ENCODE results near the gene VTI1A. TPM values are rescaled to one million over a fixed set of nuclear protein-coding genes. Genes with fewer than 3 reads are reported as not detected.
"Not testable (repeated sequence)": the region's sequence is repeated elsewhere in the genome, so short reads cannot be mapped to it uniquely, and the experiment has no call there.

VTI1A gene
- total RNA-seq, 1 donor from 2014 or later, result 39.4 TPM

- H3K9me3 Mint-ChIP-seq (ENCODE audit: low read depth), result peaks cover 6% of the 10 kb centered on the region
- no peak for DNase-seq (ENCODE audit: low spot score, unreplicated experiment)
- H3K36me3 Mint-ChIP-seq (ENCODE audit: insufficient read depth), result no peaks in the 10 kb centered on the region
- TF ChIP-seq, protein P1, sequence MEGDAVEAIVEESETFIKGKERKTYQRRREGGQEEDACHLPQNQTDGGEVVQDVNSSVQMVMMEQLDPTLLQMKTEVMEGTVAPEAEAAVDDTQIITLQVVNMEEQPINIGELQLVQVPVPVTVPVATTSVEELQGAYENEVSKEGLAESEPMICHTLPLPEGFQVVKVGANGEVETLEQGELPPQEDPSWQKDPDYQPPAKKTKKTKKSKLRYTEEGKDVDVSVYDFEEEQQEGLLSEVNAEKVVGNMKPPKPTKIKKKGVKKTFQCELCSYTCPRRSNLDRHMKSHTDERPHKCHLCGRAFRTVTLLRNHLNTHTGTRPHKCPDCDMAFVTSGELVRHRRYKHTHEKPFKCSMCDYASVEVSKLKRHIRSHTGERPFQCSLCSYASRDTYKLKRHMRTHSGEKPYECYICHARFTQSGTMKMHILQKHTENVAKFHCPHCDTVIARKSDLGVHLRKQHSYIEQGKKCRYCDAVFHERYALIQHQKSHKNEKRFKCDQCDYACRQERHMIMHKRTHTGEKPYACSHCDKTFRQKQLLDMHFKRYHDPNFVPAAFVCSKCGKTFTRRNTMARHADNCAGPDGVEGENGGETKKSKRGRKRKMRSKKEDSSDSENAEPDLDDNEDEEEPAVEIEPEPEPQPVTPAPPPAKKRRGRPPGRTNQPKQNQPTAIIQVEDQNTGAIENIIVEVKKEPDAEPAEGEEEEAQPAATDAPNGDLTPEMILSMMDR (IDR thresholded peaks at IDR 0.05; ENCODE audit: unreplicated experiment), result no peak
- no peak overlapping the region for H3K4me3 Mint-ChIP-seq (ENCODE audit: low read depth)
- no peaks in the 10 kb centered on the region for H3K4me1 Mint-ChIP-seq (ENCODE audit: low read depth)
- H3K27ac Mint-ChIP-seq, result no peak overlapping the region
- H3K27me3 Mint-ChIP-seq, result no peaks in the 10 kb centered on the region
Observed at GRCh38 chr10:112857493-112857892, 410.5 kb downstream of the VTI1A start.

DNA sequence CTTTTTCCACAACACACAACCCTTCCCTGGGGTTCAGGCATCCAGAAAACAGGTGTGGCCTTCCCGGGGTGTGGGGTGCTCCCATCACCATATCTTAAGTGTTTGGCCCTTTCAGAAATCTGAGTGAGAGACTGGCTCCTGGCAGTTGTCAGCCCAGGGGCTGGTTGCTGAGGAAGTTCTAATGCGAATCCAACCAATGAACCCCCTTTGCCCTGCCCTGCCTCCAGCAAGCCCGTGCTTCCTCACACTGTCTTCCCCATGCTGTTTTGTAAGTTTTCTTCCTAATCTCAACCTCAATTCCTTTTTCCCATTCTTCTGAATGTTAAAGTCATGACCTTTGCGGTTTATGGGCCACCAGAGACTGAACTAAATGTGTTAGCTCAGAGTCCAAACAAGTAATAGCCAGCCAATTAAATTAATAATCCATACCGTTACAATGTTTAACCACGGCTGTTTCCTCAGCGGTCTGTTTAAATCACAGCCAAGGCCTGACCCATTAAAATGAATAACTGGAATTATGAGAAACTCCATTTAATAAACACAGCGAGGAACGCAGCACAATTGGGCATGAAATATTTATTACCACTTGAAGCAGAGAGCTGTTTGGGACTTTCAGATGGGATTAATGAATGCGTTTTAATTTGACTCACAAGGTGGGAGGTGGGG is 412.1 kb downstream of the VTI1A start:
- DNase-seq (ENCODE audit: low spot score, unreplicated experiment), result no peak
- TF ChIP-seq, protein P1 (IDR thresholded peaks at IDR 0.05; ENCODE audit: unreplicated experiment), result no peak
- Mint-ChIP-seq H3K4me3 (ENCODE audit: low read depth) (no peak overlapping the region), H3K36me3 (ENCODE audit: insufficient read depth) (peaks cover under 1% of the 10 kb centered on the region), H3K27me3 (no peaks in the 10 kb centered on the region), H3K4me1 (ENCODE audit: low read depth) (no peaks in the 10 kb centered on the region), H3K27ac (no peak overlapping the region), H3K9me3 (ENCODE audit: low read depth) (peaks cover 6% of the 10 kb centered on the region)

- Mint-ChIP-seq H3K36me3 (ENCODE audit: insufficient read depth) (peaks cover 2% of the 10 kb centered on the region), H3K9me3 (ENCODE audit: low read depth) (peaks cover 6% of the 10 kb centered on the region), H3K27me3 (no peaks in the 10 kb centered on the region), H3K27ac (peak overlapping the region; percentile 72), H3K4me1 (ENCODE audit: low read depth) (no peaks in the 10 kb centered on the region), H3K4me3 (ENCODE audit: low read depth) (no peak overlapping the region)
- TF ChIP-seq, protein P1 (IDR thresholded peaks at IDR 0.05; ENCODE audit: unreplicated experiment), result no peak
- no peak for DNase-seq (ENCODE audit: low spot score, unreplicated experiment)
Observed at GRCh38 chr10:112859793-112860192, 412.8 kb downstream of the VTI1A start.

GRCh38 chr10:112863461-112863860 is 416.4 kb downstream of the VTI1A start:
- not testable (repeated sequence) for H3K4me3 Mint-ChIP-seq (ENCODE audit: low read depth); DNase-seq (ENCODE audit: low spot score, unreplicated experiment); H3K36me3 Mint-ChIP-seq (ENCODE audit: insufficient read depth); H3K27ac Mint-ChIP-seq; H3K4me1 Mint-ChIP-seq (ENCODE audit: low read depth); H3K27me3 Mint-ChIP-seq
- H3K9me3 Mint-ChIP-seq (ENCODE audit: low read depth), result peaks cover 11% of the 10 kb centered on the region

Small RNAs within 50 kb of the gene (microRNA-seq; reads per million reads assigned to microRNA genes)
- not detected for gene MIR4295 (ENCODE audit: borderline number of aligned reads, unreplicated experiment)

Other genes starting within 250 kb of the VTI1A start
- gene TECTB, start 163.8 kb upstream of the VTI1A start, total RNA-seq, result not detected in 2 replicates
- 0.22 and 0.33 TPM in 2 replicates for gene ACSL5, start 73.1 kb upstream of the VTI1A start, total RNA-seq
- gene ZDHHC6, start 301 bp upstream of the VTI1A start, total RNA-seq, result 46.8 and 47.9 TPM in 2 replicates